DMS153 treated with DMSO at 0.1 percent for 48 hours (cell line): ENCODE results near the gene CECR2.

ENCODE experiments used
- DNase-seq: peaks from one replicate; lab custom pipeline; 2025; ENCODE audit not compliant: unreplicated experiment; lab: John Stamatoyannopoulos, UW

CECR2 gene

DNA sequence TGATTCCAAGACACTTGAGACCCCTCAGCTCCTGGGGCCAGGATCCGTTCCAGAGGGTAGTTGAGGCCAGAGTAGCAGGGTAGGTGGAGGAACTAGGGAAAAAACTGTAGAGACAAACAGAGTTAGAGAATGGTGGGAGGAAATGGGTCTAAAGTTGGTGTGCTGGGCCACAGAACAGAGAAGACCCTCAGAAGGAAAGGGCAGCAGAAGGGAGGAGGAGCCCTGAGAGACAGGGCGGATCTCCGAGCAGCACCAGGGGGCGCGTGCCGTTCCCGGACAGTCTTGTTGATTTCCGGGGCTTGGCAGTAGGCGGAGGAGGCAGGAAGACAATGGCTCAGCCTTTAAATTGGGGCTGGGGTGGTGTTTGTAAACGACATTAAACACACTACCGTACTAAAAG is 2.4 kb upstream of the CECR2 start:
- DNase-seq: peak; percentile 22

DNA sequence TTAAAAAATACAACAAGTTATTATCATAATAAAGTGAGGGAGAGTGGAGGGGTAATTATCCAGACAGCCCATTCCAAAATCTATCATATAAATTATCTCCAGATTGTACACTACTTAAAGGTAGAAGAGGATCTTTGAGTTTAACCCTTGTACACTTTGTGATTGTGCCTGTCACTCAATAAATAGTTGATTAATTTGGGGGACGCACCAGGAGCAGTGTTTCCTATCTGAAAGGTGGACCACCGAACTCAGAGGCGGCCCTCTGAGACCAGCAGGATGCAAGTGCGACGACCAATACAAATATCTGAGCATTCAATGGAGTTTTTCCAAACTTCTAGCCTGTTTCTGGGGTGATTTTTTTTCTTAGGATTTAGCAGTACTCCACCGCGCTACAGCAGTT is 1.1 kb upstream of the CECR2 start:
- DNase-seq: no peak

DNA sequence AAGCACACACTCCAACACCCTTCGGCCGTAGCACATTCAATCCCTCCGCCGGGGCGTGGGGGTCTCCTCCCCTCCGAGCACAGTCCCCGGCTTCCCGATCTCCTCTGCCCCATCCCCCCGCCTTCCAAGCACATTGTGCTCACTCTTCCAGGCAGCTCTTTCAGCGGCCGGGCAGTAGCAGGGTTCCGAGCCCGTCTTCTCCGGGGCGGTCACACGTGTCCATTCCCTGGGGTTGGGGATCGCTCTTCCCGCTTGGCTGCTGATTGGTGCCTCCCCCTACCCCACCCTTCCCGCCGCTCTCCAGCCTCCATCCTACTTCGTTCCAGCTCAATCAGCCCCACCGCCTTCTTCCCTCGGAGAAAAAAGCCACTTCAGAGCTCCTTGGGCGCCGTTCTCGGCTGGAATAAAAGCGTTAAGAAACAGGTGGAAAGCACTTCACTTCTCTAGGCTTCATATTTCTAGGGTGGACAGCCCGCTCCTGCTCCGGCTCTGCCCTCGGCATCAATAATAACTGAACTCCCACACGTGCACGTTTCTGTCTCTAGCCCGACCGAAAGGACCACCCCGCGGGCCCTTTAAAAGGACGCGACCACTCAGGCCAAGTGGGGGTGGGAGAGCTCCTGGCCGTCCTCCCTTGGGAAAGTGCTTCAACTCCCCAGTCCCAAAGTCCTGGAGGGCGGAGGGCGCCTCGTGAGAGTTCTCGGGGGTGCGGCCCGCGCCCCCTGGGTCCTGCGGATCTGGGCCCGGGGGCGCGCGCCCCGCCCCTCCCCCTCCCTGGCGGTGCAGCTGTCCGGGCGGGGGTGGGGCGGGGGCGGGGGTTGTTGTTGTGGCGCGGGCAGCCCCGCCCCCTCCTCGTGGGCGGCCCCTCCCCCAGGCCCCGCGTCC is 464 bp upstream of the CECR2 start:
- DNase-seq: peak; percentile 47

DNA sequence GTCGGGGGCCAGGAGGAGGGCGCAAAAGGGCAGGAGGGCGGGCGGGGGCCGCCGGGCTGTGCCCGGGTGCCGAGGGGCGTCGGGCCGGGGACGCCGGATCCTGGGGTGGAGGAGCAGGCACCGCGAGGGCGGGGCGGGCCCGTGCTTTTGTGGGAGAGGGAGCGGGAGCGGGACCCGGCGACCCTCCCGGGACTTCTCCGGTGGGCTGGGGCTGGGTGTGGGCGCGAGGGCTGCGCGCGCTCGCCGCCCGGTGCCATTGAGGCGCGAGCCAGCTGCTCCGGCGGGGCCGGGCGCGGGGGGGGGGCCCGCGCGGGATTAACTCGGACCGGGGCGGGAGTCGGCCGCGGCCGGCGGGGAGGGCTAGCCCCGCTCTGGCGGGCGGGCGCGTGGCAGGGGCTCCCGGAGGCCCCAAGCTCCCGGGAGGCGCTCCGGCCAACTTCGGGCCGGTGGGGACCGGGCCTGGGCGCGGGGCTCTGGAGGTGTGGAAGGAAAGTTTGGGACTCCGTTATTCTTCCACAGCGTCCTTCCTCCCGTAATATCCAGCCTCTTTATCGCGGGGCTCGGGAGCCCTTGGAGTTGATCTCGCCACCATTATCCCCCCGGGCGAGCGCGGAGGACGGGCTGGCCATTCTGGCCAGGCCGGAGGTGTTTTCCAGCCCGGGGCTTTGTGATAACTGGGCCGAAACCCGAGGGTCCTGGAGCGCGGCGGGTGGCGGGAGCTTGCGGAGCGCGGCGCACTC is 936 bp downstream of the CECR2 start:
- no peak for DNase-seq

DNA sequence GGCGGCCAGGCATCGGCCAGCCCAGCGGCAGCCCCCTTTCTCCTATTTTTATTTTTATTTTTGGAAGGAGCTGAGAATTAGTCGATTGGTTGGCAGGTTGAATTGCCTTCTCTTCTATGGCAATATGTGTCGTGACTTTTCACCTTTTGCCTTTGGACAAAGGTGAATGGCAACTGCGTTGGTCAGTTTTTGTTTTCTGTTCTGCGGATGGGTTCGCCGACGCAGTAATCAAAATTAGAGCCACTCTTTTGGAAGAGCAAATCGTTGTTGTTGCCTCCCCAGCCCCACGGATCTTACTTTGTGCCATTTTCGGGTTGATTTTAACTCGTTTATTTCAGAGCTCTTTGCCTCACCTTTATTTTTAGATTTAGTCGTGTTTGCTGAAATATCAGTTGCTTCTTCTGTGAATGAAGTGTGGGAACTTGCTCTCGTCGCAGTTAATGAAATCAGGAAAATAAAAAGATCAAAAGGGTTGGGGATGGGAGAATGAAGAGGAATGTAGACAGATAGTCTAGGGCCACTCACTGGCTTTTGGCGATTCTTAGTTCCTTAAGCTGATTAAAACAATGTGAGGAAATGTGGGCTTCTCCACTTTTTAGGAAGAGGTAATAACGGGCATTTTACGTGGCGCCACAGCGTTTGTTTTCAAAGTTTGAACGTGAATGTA is 1.6 kb downstream of the CECR2 start:
- DNase-seq: no peak

DNA sequence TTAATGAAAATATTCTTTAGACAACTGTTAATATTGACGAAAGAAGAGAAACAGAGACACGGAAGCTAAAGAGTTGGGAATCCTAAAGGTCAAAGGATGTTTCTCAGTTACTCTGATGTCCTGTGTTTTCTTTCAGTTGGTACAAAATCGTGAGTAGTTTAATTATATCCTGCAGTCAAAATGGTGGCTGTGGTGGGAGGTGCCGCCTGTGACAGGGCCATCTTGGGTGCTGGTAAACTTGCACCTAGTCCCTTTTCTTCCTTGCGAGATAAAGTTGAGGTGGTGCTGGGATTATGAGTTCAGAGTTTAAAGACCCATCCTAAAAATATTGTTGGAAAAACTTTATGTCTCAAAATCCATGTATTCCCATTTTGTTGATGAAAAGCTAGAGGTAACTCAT is 2.2 kb downstream of the CECR2 start:
- DNase-seq: no peak

DNA sequence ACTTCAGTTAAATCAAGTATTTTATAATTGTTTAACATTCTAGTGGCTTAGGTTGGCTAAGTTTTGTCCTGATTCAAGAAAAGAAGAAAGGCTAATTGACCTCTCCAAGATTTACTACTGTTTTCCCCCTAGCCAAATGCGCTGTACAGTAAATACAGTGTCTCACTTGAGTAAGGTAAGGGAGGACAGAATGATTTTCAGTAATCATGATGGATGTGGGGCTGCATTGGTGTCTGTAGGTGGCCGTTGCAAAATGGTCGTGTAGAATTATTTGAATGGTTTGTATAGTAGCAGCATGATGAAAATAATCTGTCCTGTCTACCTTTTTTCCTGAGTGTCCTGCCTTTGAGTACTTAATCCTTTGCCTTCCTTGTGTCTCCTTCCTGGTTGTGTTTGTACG is 4.6 kb downstream of the CECR2 start:
- DNase-seq: no peak

DNA sequence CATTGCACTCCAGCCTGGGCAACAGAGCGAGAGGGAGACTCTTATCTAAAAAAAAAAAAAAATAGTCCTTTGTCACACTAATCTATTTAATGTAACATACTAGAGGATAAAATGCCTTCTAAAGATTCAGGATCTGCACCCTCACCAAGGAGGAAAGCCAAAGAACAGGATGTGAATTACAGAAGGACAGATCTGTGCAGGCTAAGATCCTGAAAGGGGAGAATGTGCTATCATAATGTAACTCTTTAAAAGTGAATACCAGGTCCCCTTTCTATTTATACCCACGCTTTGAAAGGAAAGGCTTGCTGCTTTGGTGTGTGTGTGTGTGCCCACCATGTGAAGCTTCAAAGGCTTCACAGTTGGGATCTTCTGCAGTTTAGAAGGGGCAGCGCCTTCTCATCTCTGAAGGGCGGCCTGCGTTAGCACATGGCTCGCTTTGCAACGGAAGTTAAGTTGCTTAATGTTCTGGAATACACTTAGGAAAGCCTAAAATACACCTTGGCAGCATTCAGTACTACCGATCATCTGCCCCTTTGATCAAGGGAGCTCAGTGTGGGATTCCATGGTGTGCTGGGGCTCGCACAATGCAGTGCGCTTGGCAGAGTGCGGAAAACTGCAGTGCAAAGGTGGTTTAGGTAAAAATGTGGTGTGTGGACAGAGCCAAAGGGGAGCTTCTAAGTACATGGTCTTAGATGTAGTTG is 6.8 kb downstream of the CECR2 start:
- DNase-seq: no peak

DNA sequence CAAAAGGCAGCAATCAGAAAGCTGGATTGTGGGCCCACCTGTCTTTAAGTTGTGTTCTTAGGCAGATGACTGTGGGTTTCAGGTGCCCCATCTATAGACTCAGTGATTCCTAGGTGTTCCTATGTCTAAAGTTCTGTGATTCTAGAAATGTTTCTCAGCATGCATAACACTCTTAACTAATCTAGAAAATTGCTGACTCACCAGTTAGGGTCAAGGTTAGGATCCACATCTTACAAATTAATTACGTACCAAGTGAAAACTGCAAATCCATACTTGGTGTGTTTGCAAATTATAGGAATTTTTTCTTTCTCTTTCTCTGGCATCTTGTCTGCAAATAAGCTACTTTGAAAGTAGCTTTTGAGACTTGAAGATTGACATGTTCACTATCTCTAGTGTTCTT is 7.7 kb downstream of the CECR2 start:
- DNase-seq: no peak

DNA sequence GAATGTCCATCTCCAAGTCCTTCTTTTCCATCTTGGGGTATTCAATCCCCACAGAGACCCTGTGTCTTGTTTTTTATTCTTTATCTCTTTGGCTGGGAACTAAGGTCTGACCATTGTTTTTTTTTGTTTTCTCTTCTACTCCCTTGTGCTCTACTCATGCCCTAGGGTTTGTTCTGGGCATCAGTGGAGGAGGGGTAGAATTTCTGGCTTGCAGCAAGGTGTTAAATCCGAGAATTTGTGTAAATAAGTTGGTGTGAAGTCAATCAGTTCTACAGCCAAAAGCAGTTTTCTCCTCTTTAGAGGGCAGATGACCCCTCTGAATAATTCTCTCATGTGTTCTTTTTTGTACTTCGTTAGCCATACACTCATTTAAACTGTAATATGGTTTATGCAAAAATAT is 10.7 kb downstream of the CECR2 start:
- no peak for DNase-seq

DNA sequence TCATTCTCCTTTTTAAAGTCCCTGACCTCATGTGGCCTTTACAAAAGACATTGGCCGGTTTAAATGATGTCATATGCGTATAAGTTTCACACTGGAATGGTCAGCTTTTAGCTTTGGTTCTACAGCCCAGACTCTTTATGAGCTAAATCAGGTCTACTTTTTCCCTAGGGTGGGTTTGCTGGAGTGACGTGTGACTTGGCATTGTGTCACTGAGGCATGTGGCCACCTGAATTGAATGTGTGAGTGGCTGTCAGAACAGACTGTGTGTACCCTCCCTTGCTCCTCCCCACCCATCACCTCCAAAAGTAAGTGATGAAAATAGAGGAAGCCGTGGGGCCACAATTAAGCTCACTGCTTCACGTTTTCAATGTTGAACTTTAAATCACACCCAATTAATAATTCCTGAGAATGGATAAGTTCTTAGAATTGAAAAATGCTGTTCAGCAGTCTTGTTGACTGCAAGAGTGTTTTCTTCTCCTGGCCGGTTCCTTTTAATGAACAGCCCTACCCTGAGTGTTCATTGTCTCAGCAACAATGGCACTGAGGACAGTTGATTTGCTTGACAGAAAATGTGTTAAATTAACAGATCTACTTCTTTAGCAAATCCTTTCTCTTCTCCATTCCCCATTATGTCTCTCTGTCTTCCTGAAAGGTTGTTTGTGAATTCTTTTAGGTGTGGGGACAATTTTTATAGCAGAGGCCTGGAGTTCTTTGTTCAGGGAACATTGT is 11.3 kb downstream of the CECR2 start:
- DNase-seq: no peak

DNA sequence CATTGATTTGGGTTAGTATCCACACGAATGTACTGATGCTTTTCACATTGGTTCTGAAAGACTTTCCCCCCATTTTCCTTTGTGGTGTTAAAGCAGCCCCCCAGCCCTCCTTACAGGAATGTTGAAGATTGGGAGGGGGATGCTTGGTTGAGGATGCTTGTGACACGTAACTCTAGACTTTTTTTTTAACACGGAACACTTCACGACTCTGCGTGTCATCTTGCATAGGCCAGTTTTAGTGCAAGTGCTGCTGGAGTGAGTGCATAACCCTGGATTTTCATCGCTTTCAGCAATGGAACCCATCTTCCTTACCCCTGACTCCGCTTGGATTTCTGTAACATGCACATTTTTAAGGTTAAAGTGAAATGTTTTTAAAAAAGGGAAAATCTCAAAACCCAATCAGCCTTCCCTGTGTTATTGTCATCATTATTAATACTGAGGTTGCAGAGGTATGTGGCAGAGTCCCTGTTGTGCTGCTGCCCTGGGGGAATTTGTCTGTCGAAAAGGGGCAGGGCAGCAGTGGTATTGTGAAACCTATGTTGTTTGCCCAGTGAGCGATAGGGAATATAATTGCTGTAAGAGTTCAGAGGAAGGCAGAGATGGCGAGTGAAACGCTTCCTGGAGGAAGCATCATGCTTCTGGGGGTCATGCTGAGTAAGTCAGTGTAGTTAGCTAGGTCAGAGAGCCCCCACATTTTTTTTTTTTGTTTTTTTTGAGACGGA is 12.1 kb downstream of the CECR2 start:
- DNase-seq: no peak

DNA sequence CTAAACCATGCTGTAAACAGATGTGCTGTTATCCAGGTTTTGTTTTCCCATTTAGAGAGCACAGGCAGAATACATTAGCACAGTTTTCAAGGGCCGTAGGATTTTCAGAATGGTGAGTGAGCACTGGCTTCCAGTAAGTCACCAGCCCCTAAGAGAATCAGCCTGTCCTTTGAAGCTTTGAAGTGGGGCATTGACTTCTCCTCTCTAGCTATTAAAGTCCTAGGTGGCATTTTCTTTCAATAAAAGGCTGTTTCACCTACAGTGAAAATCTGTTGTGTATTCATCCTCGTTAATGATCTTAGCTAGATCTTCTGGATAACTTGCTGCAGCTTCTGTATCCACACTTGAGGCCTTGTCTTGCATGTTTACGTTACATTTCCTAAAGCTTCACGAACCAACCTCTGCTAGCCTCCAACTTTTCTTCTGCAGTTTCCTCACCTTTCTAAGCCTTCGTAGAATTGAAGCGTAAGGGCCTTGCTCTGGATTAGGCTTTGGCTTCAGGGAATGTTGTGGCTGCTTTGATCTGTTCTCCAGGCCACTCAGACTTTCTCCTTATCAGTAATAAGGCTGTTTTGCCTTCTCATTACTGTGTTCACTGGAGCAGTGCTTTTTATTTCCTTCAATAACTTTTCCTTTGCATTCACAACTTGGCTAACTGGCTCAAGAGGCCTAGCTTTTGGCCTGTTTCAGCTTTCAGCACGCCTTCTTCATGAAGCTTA is 15.5 kb downstream of the CECR2 start:
- DNase-seq: no peak

DNA sequence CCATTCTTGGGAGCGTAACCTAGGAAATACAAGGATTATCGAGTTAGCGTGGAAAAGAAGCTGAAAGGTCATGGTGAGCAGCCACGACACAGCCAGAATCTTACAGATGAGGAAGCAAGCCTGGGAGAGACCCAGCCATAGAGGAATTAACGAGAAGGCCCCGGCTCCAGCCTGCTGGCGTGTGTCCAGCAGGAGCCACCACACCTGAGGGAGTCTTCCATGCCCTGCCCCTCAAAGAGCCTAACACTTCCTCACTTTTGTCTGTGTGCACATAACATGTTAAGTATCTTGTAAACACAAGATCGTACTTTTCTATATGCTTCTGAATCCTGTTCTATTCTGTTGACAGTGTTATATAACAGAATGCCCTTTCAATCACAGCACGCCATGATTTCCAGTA is 18.1 kb downstream of the CECR2 start:
- DNase-seq: no peak

DNA sequence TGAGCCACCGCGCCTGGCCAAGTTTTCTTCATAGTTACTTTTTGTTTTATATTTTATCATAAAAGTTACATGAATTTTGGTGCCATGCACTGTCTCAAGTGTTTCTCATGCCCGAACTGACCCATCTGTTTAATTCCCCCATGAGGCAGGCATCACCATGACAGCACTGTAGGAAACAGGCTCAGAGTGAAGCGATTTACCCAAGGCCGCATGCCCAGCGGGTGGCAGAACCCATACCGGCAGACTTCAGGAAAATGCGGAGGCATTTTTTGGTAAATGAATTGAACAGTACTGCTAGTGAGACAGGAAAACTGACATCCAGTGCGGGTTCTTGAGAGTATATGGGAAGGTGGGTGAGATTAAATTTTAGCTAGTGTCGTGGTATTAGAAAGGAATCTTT is 19.0 kb downstream of the CECR2 start:
- no peak for DNase-seq

DNA sequence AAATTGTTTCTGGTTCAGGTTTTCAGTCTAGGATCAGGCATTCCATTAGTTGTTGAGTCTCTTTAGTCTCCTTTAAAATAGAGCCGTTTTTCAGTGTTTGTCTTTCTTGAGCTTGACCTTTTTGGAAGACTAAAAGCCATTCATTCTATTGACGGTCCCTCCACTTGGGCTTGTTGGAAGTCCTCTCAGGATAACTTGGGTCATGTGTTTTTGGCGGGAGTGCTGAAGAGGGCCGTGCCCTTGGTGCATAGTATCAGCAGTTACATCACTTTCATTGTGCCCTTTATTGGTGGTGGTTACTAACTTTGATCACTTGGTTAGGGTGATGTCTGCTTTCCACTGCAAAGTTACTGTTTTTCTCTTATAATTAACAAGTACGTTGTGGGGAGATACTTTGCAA is 20.8 kb downstream of the CECR2 start:
- DNase-seq: no peak

DNA sequence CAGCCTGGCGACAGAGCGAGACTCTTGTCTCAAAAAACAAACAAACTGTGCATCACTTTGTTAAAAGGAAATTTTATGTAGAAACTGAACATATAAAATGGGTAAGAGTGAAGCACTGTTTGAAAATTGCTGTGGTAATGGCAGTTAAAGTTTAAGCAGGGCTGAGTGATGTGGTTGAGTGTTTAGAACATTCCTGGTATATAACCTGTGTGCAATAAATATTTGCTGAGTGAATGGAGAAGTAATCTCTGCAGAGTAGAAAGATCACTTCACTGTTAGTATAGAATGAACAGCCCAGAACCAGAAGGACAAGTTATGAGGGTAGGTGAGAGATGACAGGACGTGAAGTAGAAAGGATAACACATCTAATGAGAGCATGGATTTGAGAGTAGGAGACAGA is 27.3 kb downstream of the CECR2 start:
- DNase-seq: no peak

DNA sequence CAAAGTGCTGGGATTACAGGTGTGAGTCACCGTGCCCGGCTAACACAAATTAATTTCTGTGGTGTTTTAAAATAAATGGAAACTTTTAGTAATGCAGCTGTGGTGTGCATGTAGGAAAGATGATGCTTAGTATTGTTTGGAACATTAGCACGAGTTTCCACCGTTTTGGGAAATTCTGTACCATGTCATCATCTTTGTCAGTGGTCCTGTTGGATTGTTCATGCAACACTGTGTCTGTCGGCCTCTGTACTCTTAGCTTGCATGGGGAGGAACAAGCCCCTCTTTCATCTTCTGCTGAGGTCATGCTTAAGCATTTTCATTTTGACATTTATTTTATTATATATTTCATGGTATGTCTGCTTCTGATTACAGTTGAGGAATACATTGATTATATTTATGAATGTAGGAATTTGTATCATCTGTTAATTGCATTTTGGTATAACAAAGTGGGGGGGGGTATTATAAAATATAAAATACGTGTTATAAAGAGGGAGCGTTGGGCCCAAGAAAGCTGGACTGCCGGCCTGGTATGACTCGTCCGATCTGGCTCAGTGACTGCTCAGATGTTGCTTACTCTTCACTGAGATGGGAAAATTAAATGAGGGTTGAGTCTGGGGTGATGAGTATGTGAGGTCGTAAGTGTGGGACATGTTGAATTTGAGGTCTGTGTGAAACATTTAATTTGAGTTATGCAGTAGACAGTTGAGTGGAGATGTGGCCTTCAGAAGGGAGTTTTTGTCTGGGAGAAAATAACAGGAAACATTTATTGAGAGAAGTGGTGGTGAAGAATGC is 28.7 kb downstream of the CECR2 start:
- no peak for DNase-seq

DNA sequence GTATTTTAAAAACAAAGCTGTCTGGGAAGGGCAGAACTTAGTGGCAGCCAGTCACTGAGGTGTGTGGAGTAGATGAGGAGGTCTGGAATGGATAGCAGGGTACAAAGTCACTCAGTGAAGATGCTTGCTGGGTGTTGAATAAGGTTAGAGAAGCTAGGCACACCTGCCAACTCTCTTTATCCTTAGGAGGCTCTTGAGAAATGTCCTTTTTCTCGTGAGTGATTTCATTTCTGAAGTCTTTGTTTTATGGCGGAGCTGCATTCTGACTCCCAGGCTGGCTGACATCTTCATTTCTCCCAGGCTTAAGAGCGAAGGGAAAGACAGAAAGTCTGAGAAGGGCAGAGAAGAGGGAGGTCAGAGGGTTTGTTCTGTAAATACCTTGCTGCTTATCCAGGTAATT is 31.0 kb downstream of the CECR2 start:
- DNase-seq: no peak
